Measurements from ENCODE around the gene SHROOM1.
A peak's percentile ranks its signal among the peaks of the same experiment; 100 is the strongest.

The SHROOM1 gene

GRCh38 chr5:132830436-132831094, at the start of gene SHROOM1:
SHROOM1 (minus strand) TSS chr5:132830647; CDS start chr5:132826140, 4,507 bp downstream.
- peak within 1 kb of the TSS; percentile 40 for H3K4me3 ChIP-seq (ENCODE audit: low read depth, low read length)
- TF ChIP-seq MAX (IDR thresholded peaks at IDR 0.05; ENCODE audit: low read depth, low read length) (no peak), MYC (IDR thresholded peaks at IDR 0.05; ENCODE audit: low read depth, low read length) (no peak), POLR2A (IDR thresholded peaks at IDR 0.05; ENCODE audit: extremely low read depth, insufficient read length) (no peak), CTCF (IDR thresholded peaks at IDR 0.05; ENCODE audit: low read depth, low read length) (no peak)
- DNase-seq (ENCODE audit: low read depth): peak; percentile 53

GRCh38 chr5:132877938-132878337, 47.5 kb upstream of the SHROOM1 start:
- H3K4me3 ChIP-seq (ENCODE audit: low read depth, low read length): no peak overlapping the region
- TF ChIP-seq MAX (IDR thresholded peaks at IDR 0.05; ENCODE audit: low read depth, low read length) (no peak), POLR2A (IDR thresholded peaks at IDR 0.05; ENCODE audit: extremely low read depth, insufficient read length) (no peak), CTCF (IDR thresholded peaks at IDR 0.05; ENCODE audit: low read depth, low read length) (no peak), MYC (IDR thresholded peaks at IDR 0.05; ENCODE audit: low read depth, low read length) (no peak)
- DNase-seq (ENCODE audit: low read depth): no peak

- TF ChIP-seq POLR2A (IDR thresholded peaks at IDR 0.05; ENCODE audit: extremely low read depth, insufficient read length): no peak
- no peak for TF ChIP-seq CTCF (IDR thresholded peaks at IDR 0.05; ENCODE audit: low read depth, low read length)
- no peak overlapping the region for H3K4me3 ChIP-seq (ENCODE audit: low read depth, low read length)
- no peak for DNase-seq (ENCODE audit: low read depth)
These were observed 47.0 kb upstream of the SHROOM1 start for GRCh38 chr5:132877466-132877865.

GRCh38 chr5:132876020-132876759, 45.7 kb upstream of the SHROOM1 start:
- TF ChIP-seq CTCF (IDR thresholded peaks at IDR 0.05; ENCODE audit: low read depth, low read length): no peak
- TF ChIP-seq MYC (IDR thresholded peaks at IDR 0.05; ENCODE audit: low read depth, low read length): no peak
- TF ChIP-seq MAX (IDR thresholded peaks at IDR 0.05; ENCODE audit: low read depth, low read length): no peak
- no peak for TF ChIP-seq POLR2A (IDR thresholded peaks at IDR 0.05; ENCODE audit: extremely low read depth, insufficient read length)
- no peak overlapping the region for H3K4me3 ChIP-seq (ENCODE audit: low read depth, low read length)
- no peak for DNase-seq (ENCODE audit: low read depth)

GRCh38 chr5:132873930-132874271, 43.5 kb upstream of the SHROOM1 start:
- H3K4me3 ChIP-seq (ENCODE audit: low read depth, low read length): no peak overlapping the region
- no peak for TF ChIP-seq MYC (IDR thresholded peaks at IDR 0.05; ENCODE audit: low read depth, low read length)
- TF ChIP-seq MAX (IDR thresholded peaks at IDR 0.05; ENCODE audit: low read depth, low read length): no peak
- TF ChIP-seq POLR2A (IDR thresholded peaks at IDR 0.05; ENCODE audit: extremely low read depth, insufficient read length): no peak
- TF ChIP-seq CTCF (IDR thresholded peaks at IDR 0.05; ENCODE audit: low read depth, low read length): no peak
- DNase-seq (ENCODE audit: low read depth): no peak
